ENCODE data around the gene EP400.

- no peak for TF ChIP-seq SP1 (IDR thresholded peaks at IDR 0.05)
- no peak for TF ChIP-seq CTBP1 (IDR thresholded peaks at IDR 0.05; ENCODE audit: borderline replicate concordance)
- no peak for TF ChIP-seq BHLHE40 (IDR thresholded peaks at IDR 0.05; ENCODE audit: borderline replicate concordance)
- TF ChIP-seq ARNT (IDR thresholded peaks at IDR 0.05) = no peak
- no peak for TF ChIP-seq FOXK2 (IDR thresholded peaks at IDR 0.05)
- TF ChIP-seq ELF4 (IDR thresholded peaks at IDR 0.05) = no peak
- no peak for TF ChIP-seq TARDBP (IDR thresholded peaks at IDR 0.05)
Observed at GRCh38 chr12:132062481-132062880, 112.7 kb downstream of the EP400 start.
